ENCODE measurements around the gene SDR42E1. TPM values are rescaled to one million over a fixed set of nuclear protein-coding genes. Genes with fewer than 3 reads are reported as not detected.
"Not testable (repeated sequence)": the region's sequence is repeated elsewhere in the genome, so short reads cannot be mapped to it uniquely, and the experiment has no call there.

Gene SDR42E1
- total RNA-seq, 1 donor = 2.6 TPM

DNA sequence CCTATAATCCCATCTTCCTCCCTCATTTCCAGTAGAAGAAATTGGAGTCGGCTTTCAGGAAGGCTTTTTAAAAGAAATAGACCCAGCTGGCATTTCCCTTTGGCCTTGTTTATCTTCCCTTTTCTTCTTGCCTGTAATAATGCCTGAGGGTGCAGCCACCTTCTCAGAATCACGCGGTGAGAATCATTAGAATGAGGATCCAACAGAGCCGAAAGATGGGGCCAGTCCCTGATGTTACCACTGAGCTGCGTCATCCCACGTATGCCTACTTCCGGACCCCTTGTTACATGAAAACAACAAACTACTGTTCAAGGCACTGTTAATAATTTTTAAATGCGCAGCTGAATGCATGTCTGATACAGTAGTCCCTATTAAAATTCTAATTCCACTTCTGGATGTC is 24.1 kb downstream of the SDR42E1 start:
- H3K4me3 ChIP-seq (ENCODE audit: low read depth, low read length) = no peak overlapping the region
- no peak for TF ChIP-seq CTCF (IDR thresholded peaks at IDR 0.05; ENCODE audit: insufficient read depth, low read depth, low read length)
- DNase-seq (ENCODE audit: low read depth) = no peak

DNA sequence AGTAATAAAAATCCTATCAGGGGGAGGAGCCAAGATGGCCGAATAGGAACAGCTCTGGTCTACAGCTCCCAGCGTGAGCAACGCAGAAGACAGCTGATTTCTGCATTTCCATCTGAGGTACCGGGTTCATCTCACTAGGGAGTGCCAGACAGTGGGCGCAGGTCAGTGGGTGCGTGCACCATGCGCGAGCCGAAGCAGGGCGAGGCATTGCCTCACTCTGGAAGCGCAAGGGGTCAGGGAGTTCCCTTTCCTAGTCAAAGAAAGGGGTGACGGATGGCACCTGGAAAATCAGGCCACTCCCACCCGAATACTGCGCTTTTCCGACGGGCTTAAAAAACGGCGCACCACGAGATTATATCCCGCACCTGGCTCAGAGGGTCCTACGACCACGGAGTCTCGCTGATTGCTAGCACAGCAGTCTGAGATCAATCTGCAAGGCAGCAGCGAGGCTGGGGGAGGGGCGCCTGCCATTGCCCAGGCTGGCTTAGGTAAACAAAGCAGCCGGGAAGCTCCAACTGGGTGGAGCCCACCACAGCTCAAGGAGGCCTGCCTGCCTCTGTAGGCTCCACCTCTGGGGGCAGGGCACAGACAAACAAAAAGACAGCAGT is 33.8 kb downstream of the SDR42E1 start:
- not testable (repeated sequence) for DNase-seq (ENCODE audit: low read depth); H3K4me3 ChIP-seq (ENCODE audit: low read depth, low read length)

GRCh38 chr16:81975637-81976036 is 35.6 kb downstream of the SDR42E1 start:
- no peak for DNase-seq (ENCODE audit: low read depth)
- no peak overlapping the region for H3K4me3 ChIP-seq (ENCODE audit: low read depth, low read length)
- TF ChIP-seq CTCF (IDR thresholded peaks at IDR 0.05; ENCODE audit: insufficient read depth, low read depth, low read length) = no peak

DNA sequence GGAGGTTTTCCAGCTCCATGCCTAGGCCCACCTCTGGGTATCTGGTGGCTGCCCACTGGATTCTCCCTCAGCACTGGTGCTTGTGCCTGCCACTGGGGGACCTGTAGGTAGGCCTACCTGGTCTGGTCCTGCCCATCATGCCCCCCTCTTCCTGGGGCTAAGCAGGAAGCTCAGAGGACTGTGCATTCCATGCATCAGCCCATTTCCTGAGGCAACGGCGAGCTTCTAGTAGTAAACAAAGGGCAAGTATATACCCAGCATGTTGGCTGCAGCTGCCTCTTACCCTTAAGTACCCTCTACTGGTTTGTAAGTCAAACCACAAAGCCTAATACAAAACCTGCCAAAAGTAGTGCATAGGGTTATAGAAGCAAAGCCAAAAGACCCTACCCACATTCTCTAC is 37.5 kb downstream of the SDR42E1 start:
- TF ChIP-seq CTCF (IDR thresholded peaks at IDR 0.05; ENCODE audit: insufficient read depth, low read depth, low read length) = no peak
- no peak for DNase-seq (ENCODE audit: low read depth)
- H3K4me3 ChIP-seq (ENCODE audit: low read depth, low read length) = no peak overlapping the region

DNA sequence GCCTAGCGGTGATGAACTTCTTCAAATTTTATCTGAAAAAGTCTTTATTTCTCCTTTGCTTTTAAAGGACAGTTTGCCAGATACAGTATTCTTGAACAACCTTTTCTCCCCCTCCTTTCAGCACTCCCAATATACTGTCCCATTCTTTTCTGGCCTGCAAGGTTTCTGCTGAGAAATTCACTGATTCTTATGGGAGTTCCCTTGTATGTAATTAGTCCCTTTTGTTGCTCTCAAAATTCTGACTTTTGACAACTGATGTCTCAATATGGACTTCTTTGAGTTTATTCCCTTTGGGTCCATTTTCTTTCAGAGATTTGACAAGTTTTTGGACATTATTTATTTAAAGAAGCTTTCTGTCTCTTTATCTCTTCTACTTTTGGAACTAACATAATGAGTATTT is 39.4 kb downstream of the SDR42E1 start:
- H3K4me3 ChIP-seq (ENCODE audit: low read depth, low read length) = no peak overlapping the region
- TF ChIP-seq CTCF (IDR thresholded peaks at IDR 0.05; ENCODE audit: insufficient read depth, low read depth, low read length) = no peak
- no peak for DNase-seq (ENCODE audit: low read depth)

DNA sequence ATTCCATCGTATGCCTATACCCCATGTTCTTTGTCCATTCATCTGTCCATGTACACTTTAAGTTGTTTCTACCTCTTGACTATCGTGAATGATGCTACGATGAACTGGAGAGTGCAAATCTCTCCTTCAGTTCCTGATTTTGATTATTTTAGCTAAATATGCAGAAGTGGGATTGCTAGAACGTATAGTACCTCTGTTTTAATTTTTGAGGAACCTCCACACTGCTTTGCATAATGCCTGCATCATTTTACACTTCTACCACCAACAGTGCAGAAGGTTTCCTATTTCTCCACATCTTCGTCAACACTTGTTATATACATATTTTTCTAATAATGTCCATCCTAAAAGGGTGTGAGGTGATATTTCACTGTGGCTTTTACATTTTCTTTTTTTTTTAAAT is 43.9 kb downstream of the SDR42E1 start:
- no peak for DNase-seq (ENCODE audit: low read depth)
- H3K4me3 ChIP-seq (ENCODE audit: low read depth, low read length) = no peak overlapping the region
- no peak for TF ChIP-seq CTCF (IDR thresholded peaks at IDR 0.05; ENCODE audit: insufficient read depth, low read depth, low read length)

GRCh38 chr16:81964808-81965207 is 46.5 kb downstream of the SDR42E1 start:
- TF ChIP-seq CTCF (IDR thresholded peaks at IDR 0.05; ENCODE audit: insufficient read depth, low read depth, low read length) = no peak
- no peak overlapping the region for H3K4me3 ChIP-seq (ENCODE audit: low read depth, low read length)
- no peak for DNase-seq (ENCODE audit: low read depth)

Measured in fibroblast of villous mesenchyme (primary cell).